Heart right ventricle (tissue), 16 donors: Measurements from ENCODE around the gene C5AR1. TPM values are rescaled to one million over a fixed set of nuclear protein-coding genes. Genes with fewer than 3 reads are reported as not detected.

Experiments used
- ATAC-seq, 8 donors: fragments of 200-7000 bp; cut with Tn5 transposase; one replicate each; pipeline ENCODE4 v1.9.1; 2020; ENCODE audit warnings: mild to moderate bottlenecking in 8 of 8, moderate library complexity in 8 of 8, moderate number of reproducible peaks in 1 of 8
- DNase-seq, 2 donors: peaks; one replicate each; pipeline ENCODE4 v3.0.0-alpha.2; 2020
- H3K27ac ChIP-seq, 10 donors: fragments of 200-600 bp; sonication (generic) in 2 of 10; one replicate each; pipeline versions ENCODE4 v1.5.0 to v1.8.0; 2020 to 2022; ENCODE audit warnings: mild to moderate bottlenecking in 3 of 10
- H3K27me3 ChIP-seq, 7 donors: fragments of 200-600 bp; one replicate each; pipeline ENCODE4 v1.8.0; 2021 to 2022; ENCODE audit warnings: mild to moderate bottlenecking in 2 of 7
- H3K36me3 ChIP-seq, 9 donors: fragments of 200-600 bp; sonication (generic) in 1 of 9; one replicate each; pipeline versions ENCODE4 v1.5.0 to v1.8.0; 2020 to 2022; ENCODE audit warnings: mild to moderate bottlenecking in 2 of 9
- H3K4me1 ChIP-seq, 9 donors: fragments of 200-600 bp; sonication (generic) in 1 of 9; one replicate each; pipeline versions ENCODE4 v1.5.0 to v1.8.0; 2020 to 2022; ENCODE audit warnings: mild to moderate bottlenecking in 4 of 9
- H3K4me3 ChIP-seq, 10 donors: fragments of 200-600 bp; sonication (generic) in 2 of 10; one replicate each; pipeline versions ENCODE4 v1.5.0 to v1.8.0; 2020 to 2022; ENCODE audit warnings: mild to moderate bottlenecking in 7 of 10, moderate library complexity in 2 of 10
- H3K9me3 ChIP-seq, 11 donors: fragments of 200-600 bp in 10 of 11; sonication (generic) in 2 of 11; one replicate each; pipeline versions ENCODE4 v1.5.0 to v1.8.0; 2013 to 2022; ENCODE audit warnings: mild to moderate bottlenecking in 2 of 11, control low read depth in 1 of 11, moderate library complexity in 1 of 11
- WGBS, 2 donors: extraction: QIAGEN DNeasy Blood & Tissue Kit; methylation state at CpG; one replicate each; pipeline ENCODE4 v1.1.7; 2013; ENCODE audit warnings: inconsistent platforms in 1 of 2; 5-methylcytosine and 5-hydroxymethylcytosine counted together
- intact Hi-C, 10 donors: fragments of 100-400 bp; cut with DNase I; formaldehyde crosslinking; loops; one replicate each; pipeline versions ENCODE4 v1.11.1 to v1.14.2; 2022
- polyA plus RNA-seq, 2 donors: library from polyadenylated mRNA; stranded (reverse); fragments of 200-250 nt; gene quantifications; one replicate each; pipeline ENCODE4 v1.2.3, GENCODE V29; 2013
- total RNA-seq, 10 donors: library from RNA; stranded (reverse); fragmentation: NEBNext Ultra II Directional in 3 of 10; extraction: Animal tissue kit (Norgen Biotek cat#: 25700) in 3 of 10; gene quantifications; one replicate each; pipeline versions ENCODE4 v1.2.1 to v1.2.4, GENCODE V29; 2021 to 2023
- TF ChIP-seq, protein P1 (sequence below), 9 donors: fragments of 200-600 bp; sonication (generic) in 2 of 9; IDR thresholded peaks; one replicate each; pipeline versions ENCODE4 v1.5.0 to v1.8.0; 2021 to 2022; ENCODE audit warnings: antibody characterized with exemption in 9 of 9, mild to moderate bottlenecking in 5 of 9, moderate library complexity in 1 of 9
- donor health status: Arrhythmogenic right ventricular cardiomyopathy.
- donor health status: ischemic (EF 13 %, LVEDD 7.1; RV severe dilation, severe dysfunction).
- donor health status: healthy with polysubstance abuse.
- donor health status: DM: no; HTN: yes; CAD: no.
- donor health status: DM: no; HTN: no; CAD: no.
- donor health status: ischemic (EF 25% LVEDD 6.9; RV normal size, moderate dysfunction).
- donor health status: ischemic (EF 25% LVEDD 5.7; RV mildly dilated, moderate dysfunction).
- donor health status: healthy.
- donor health status: DM: yes; HTN: yes; CAD: no.
- donor health status: Ischemic cardiomyopathy.
- donor health status: ischemic (EF 35%, LVEDD 5.7; RV mildly dilated, moderate dysfunction).
- donor health status: nonischemic (EF 11% LVEDD 7.7; RV severe dilation, severe dysfunction).
- donor health status: DM: yes; HTN: yes; CAD: no.
- donor health status: PGD.
- donor health status: ischemic (EF 29% LVEDD 5.4; RV normal size, mild dysfunction).
- donor health status: nonischemic (EF 23%, LVEDD 6.1; RV moderate dilation, normal function).

The C5AR1 gene
- total and polyA plus RNA-seq, 12 donors = 1.7 to 18.6 (median 6.8) TPM

DNA sequence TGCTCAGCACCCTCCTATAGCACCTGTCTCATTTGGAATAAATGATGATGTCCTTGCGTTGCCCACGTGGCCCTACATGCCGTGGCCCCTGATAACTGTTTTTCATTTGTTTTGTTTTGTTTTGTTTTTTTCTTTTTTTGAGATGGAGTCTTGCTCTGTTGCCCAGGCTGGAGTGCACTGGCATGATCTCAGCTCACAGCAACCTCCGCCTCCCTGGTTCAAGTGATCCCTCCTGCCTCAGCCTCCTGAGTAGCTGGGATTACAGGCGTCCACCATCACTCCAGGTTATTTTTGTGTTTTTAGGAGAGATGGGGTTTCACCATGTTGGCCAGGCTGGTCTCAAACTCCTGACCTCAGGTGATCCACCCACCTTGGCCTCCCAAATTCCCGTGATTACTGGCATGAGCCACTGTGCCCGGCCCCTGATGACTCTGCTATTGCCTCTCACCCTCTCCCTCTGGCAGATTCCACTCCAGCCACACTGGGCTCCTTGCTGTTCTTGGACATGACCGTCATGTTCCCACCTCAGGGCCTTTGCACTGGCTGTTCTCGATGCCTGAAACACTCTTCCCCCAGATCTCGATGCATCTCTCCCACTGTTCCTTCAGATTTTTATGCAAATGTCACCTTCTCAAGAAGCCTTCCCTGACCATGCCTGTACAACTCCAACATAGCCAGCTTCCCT lies 29.7 kb downstream of the C5AR1 start:
- peaks cover 0 to 19% (median 0%) of the 10 kb centered on the region in 9 donors for H3K4me1 ChIP-seq
- no peak overlapping the region for H3K27ac ChIP-seq
- no peaks in the 10 kb centered on the region for H3K9me3 ChIP-seq
- peaks cover 0 to 15% (median 0%) of the 10 kb centered on the region in 9 donors for H3K36me3 ChIP-seq
- DNase-seq (no peak), ATAC-seq (no peak)
- TF ChIP-seq, protein P1, sequence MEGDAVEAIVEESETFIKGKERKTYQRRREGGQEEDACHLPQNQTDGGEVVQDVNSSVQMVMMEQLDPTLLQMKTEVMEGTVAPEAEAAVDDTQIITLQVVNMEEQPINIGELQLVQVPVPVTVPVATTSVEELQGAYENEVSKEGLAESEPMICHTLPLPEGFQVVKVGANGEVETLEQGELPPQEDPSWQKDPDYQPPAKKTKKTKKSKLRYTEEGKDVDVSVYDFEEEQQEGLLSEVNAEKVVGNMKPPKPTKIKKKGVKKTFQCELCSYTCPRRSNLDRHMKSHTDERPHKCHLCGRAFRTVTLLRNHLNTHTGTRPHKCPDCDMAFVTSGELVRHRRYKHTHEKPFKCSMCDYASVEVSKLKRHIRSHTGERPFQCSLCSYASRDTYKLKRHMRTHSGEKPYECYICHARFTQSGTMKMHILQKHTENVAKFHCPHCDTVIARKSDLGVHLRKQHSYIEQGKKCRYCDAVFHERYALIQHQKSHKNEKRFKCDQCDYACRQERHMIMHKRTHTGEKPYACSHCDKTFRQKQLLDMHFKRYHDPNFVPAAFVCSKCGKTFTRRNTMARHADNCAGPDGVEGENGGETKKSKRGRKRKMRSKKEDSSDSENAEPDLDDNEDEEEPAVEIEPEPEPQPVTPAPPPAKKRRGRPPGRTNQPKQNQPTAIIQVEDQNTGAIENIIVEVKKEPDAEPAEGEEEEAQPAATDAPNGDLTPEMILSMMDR (IDR thresholded peaks at IDR 0.05) = no peak
- H3K4me3 ChIP-seq = no peak overlapping the region
- H3K27me3 ChIP-seq = no peaks in the 10 kb centered on the region
- 81% methylated on average over 10 of the region's 10 CpGs for WGBS, 2 donors
- intact Hi-C loops = no loop called here

DNA sequence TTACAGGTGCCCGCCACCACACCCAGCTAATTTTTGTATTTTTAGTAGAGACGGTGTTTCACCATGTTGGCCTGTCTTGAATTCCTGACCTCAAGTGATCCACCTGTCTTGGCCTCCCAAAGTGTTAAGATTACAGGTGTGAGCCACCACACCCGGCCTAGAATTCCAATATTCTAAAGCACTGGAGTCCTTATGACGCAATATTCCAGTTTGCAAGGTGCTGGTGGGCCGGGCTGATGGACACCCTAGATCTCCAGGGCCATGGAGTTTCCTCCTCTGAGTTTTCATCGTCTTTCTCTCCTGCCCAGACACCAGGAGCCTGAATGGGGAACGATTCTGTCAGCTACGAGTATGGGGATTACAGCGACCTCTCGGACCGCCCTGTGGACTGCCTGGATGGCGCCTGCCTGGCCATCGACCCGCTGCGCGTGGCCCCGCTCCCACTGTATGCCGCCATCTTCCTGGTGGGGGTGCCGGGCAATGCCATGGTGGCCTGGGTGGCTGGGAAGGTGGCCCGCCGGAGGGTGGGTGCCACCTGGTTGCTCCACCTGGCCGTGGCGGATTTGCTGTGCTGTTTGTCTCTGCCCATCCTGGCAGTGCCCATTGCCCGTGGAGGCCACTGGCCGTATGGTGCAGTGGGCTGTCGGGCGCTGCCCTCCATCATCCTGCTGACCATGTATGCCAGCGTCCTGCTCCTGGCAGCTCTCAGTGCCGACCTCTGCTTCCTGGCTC lies 31.0 kb downstream of the C5AR1 start:
- Histone ChIP-seq H3K27me3 (no peaks in the 10 kb centered on the region), H3K4me1 (peaks cover 0 to 12% (median 0%) of the 10 kb centered on the region in 9 donors), H3K9me3 (no peaks in the 10 kb centered on the region), H3K27ac (no peak overlapping the region), H3K4me3 (no peak overlapping the region), H3K36me3 (peaks cover 0 to 15% (median 0%) of the 10 kb centered on the region in 9 donors)
- DNase-seq = no peak
- WGBS, 2 donors = 93% methylated on average over 29 of the region's 29 CpGs
- TF ChIP-seq, protein P1 (IDR thresholded peaks at IDR 0.05) = no peak
- ATAC-seq = peak in 1 of 8 donors; percentile 50
- intact Hi-C loops = no loop called here

DNA sequence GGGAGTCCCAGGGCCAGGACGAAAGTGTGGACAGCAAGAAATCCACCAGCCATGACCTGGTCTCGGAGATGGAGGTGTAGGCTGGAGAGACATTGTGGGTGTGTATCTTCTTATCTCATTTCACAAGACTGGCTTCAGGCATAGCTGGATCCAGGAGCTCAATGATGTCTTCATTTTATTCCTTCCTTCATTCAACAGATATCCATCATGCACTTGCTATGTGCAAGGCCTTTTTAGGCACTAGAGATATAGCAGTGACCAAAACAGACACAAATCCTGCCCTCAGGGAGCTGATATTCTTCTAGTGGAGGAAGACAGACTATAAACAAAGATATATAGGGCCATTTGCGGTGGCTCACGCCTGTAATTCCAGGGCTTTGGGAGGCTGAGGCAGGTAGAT lies 32.1 kb downstream of the C5AR1 start:
- 78 to 88% methylated on average over 4 of the region's 4 CpGs for WGBS, 2 donors
- ATAC-seq (no peak), DNase-seq (no peak)
- peaks cover 0 to 15% (median 0%) of the 10 kb centered on the region in 9 donors for H3K36me3 ChIP-seq
- H3K9me3 ChIP-seq = no peaks in the 10 kb centered on the region
- TF ChIP-seq, protein P1 (IDR thresholded peaks at IDR 0.05) = no peak
- intact Hi-C loops = no loop called here
- no peak overlapping the region for H3K27ac ChIP-seq
- H3K4me3 ChIP-seq = no peak overlapping the region
- H3K4me1 ChIP-seq = peaks cover 0 to 5% (median 0%) of the 10 kb centered on the region in 9 donors
- H3K27me3 ChIP-seq = no peaks in the 10 kb centered on the region

DNA sequence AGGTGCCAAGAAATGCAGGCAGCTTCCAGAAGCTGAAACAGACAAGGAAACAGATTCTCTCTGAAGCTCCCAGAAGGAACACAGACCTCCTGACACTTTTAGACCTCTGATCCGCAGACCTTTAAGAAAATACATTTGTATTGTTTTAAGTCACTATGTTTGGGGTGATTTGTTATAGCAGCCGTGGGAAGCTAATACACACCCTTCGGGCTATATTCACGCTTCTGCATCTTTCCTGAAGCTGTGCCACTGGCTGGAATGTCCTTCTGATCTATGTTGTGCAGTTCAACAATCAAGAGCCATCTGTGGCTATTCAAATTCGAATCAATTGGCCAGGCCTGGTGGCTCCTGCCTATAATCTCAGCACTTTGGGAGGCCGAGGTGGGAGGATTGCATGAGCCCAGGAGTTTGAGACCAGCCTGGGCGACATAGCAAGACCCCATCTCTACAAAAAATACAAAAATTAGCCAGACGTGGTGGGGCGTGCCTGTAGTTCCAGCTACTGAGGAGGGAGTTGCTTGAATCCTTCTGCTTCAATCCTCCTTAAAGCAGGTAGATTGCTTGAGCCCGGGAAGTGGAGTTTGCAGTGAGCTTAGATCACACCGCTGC lies 33.6 kb downstream of the C5AR1 start:
- Histone ChIP-seq H3K27me3 (no peaks in the 10 kb centered on the region), H3K27ac (no peak overlapping the region), H3K4me3 (no peak overlapping the region), H3K36me3 (peaks cover 0 to 15% (median 0%) of the 10 kb centered on the region in 9 donors), H3K9me3 (no peaks in the 10 kb centered on the region), H3K4me1 (peaks cover 0 to 9% (median 0%) of the 10 kb centered on the region in 9 donors)
- intact Hi-C loops = no loop called here
- TF ChIP-seq, protein P1 (IDR thresholded peaks at IDR 0.05) = no peak
- DNase-seq (no peak), ATAC-seq (no peak)
- WGBS, 2 donors = 84 to 86% methylated on average over 11 of the region's 11 CpGs
